B cell (primary cell): ENCODE results near the gene SPATA6L.

Experiments used
- EZH2 ChIP-seq: IDR thresholded peaks from 2 replicates; pipeline ENCODE4 v1.6.1; 2012; ENCODE audit warnings: borderline replicate concordance, low read depth, mild to moderate bottlenecking, moderate library complexity, low read length; ENCODE audit not compliant: insufficient read depth, poor library complexity, severe bottlenecking
- TF ChIP-seq, protein P1 (sequence below): fragments of 200-600 bp; IDR thresholded peaks from one replicate; pipeline ENCODE4 v1.8.0; 2022; ENCODE audit warnings: antibody characterized with exemption, mild to moderate bottlenecking

DNA sequence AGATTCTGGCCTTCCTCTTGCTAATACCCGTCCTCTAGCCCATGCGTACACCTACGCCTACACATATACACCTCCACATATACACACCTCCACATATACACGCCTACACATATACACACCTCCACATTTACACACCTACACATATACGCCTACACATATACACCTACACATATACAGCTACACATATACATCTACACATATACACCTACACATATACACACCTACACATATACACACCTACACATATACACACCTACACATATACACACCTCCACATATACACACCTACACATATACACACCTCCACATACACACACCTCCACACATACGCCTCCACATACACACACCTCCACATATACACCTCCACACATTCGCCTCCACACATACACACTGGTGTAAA is 47.6 kb upstream of the SPATA6L start:
- no peak for TF ChIP-seq EZH2
- TF ChIP-seq, protein P1, sequence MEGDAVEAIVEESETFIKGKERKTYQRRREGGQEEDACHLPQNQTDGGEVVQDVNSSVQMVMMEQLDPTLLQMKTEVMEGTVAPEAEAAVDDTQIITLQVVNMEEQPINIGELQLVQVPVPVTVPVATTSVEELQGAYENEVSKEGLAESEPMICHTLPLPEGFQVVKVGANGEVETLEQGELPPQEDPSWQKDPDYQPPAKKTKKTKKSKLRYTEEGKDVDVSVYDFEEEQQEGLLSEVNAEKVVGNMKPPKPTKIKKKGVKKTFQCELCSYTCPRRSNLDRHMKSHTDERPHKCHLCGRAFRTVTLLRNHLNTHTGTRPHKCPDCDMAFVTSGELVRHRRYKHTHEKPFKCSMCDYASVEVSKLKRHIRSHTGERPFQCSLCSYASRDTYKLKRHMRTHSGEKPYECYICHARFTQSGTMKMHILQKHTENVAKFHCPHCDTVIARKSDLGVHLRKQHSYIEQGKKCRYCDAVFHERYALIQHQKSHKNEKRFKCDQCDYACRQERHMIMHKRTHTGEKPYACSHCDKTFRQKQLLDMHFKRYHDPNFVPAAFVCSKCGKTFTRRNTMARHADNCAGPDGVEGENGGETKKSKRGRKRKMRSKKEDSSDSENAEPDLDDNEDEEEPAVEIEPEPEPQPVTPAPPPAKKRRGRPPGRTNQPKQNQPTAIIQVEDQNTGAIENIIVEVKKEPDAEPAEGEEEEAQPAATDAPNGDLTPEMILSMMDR = no peak
